ENCODE data around the gene RBP2. TPM values are rescaled to one million over a fixed set of nuclear protein-coding genes. Genes with fewer than 3 reads are reported as not detected.

The RBP2 gene
- total RNA-seq, 2 experiments from 2014 or later, result not detected

DNA sequence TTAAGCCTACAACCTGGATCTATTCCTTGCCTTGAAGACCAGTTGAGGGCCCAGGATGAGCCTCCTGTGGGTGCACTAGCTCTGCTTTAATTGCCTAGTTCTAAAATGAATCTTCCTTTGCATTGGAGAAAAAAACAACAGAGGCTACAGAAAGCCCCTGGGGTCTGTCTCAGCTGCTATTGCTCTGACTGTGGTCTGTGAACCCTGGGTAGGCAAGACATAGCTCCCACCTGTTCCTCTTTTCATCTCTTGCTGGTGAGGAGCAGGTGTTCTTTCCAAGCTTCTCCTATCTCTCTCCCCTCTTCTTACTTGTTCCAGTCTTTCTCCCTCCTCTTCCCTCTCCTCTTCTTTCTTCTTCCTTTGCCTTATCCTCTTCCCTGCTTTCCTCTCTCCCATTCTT is 28.8 kb downstream of the RBP2 start:
- CTCF ChIA-PET (ENCODE audit: unreplicated experiment), result no interaction called here
- intact Hi-C loops (cut with micrococcal nuclease; ENCODE audit: unreplicated experiment), result no loop called here
- no peaks in the 10 kb centered on the region for H3K9me3 ChIP-seq (ENCODE audit: low read length)
- no peak for DNase-seq (ENCODE audit: low spot score)
- H4K20me1 ChIP-seq (ENCODE audit: insufficient read depth, low read length), result no peaks in the 10 kb centered on the region; the same call in 1 of the 2 replicates
- no peaks in the 10 kb centered on the region for H3K9me2 ChIP-seq (ENCODE audit: insufficient read depth, low read length)
- no peaks in the 10 kb centered on the region for H3K36me3 ChIP-seq (ENCODE audit: insufficient read depth, low read length)
- BruUV-seq (replicated peaks), result no TSS peak
- no peak overlapping the region for H3K27ac ChIP-seq (ENCODE audit: low read depth, low read length, poor library complexity, severe bottlenecking)
- TF ChIP-seq, protein P1, sequence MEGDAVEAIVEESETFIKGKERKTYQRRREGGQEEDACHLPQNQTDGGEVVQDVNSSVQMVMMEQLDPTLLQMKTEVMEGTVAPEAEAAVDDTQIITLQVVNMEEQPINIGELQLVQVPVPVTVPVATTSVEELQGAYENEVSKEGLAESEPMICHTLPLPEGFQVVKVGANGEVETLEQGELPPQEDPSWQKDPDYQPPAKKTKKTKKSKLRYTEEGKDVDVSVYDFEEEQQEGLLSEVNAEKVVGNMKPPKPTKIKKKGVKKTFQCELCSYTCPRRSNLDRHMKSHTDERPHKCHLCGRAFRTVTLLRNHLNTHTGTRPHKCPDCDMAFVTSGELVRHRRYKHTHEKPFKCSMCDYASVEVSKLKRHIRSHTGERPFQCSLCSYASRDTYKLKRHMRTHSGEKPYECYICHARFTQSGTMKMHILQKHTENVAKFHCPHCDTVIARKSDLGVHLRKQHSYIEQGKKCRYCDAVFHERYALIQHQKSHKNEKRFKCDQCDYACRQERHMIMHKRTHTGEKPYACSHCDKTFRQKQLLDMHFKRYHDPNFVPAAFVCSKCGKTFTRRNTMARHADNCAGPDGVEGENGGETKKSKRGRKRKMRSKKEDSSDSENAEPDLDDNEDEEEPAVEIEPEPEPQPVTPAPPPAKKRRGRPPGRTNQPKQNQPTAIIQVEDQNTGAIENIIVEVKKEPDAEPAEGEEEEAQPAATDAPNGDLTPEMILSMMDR (conservative IDR thresholded peaks at IDR 0.05; ENCODE audit: low read length), result no peak
- TF ChIP-seq EZH2phosphoT487 (IDR thresholded peaks at IDR 0.05; ENCODE audit: borderline replicate concordance, low read depth, low read length), result no peak
- no peaks in the 10 kb centered on the region for H3K4me1 ChIP-seq (ENCODE audit: insufficient read depth, low read length, poor library complexity, severe bottlenecking)
- POLR2A ChIA-PET, result no interaction called here
- no peaks in the 10 kb centered on the region for H3K79me2 ChIP-seq (ENCODE audit: insufficient read depth, low read depth, low read length)
- no peak overlapping the region for H3K4me2 ChIP-seq (ENCODE audit: low read length)
- no peak overlapping the region for H3K4me3 ChIP-seq (ENCODE audit: low read depth, low read length, poor library complexity, severe bottlenecking)
- no peak overlapping the region for H2AFZ ChIP-seq (ENCODE audit: low read length)

DNA sequence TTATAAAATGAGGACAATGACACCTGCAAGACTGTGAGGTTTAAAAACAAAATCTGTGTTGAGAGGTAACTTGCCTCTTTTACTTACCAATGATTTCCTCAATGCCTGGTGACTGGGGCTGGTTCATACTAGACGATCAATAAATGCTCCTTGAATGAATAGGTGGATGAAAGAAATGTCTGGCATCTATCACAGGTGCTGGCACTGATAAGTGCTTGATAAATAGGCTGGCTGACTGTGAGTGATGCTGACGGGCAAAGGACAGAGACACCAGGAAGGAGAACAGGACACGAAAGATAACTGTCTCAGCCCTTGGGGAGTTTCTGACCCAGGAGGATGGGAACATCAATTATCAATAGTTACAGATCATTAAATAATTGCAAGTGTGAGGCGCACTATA is 31.9 kb downstream of the RBP2 start:
- BruUV-seq (replicated peaks), result no TSS peak
- Histone ChIP-seq H3K4me1 (ENCODE audit: insufficient read depth, low read length, poor library complexity, severe bottlenecking) (no peaks in the 10 kb centered on the region), H3K4me3 (ENCODE audit: low read depth, low read length, poor library complexity, severe bottlenecking) (no peak overlapping the region), H3K9me2 (ENCODE audit: insufficient read depth, low read length) (no peaks in the 10 kb centered on the region), H4K20me1 (ENCODE audit: insufficient read depth, low read length) (no peaks in the 10 kb centered on the region; the same call in 1 of the 2 replicates), H3K27ac (ENCODE audit: low read depth, low read length, poor library complexity, severe bottlenecking) (no peak overlapping the region), H3K9me3 (ENCODE audit: low read length) (no peaks in the 10 kb centered on the region), H2AFZ (ENCODE audit: low read length) (no peak overlapping the region), H3K36me3 (ENCODE audit: insufficient read depth, low read length) (no peaks in the 10 kb centered on the region), H3K4me2 (ENCODE audit: low read length) (no peak overlapping the region), H3K79me2 (ENCODE audit: insufficient read depth, low read depth, low read length) (no peaks in the 10 kb centered on the region)
- ChIA-PET CTCF (ENCODE audit: unreplicated experiment) (no interaction called here), POLR2A (no interaction called here)
- TF ChIP-seq, protein P1 (conservative IDR thresholded peaks at IDR 0.05; ENCODE audit: low read length), result no peak
- TF ChIP-seq EZH2phosphoT487 (IDR thresholded peaks at IDR 0.05; ENCODE audit: borderline replicate concordance, low read depth, low read length), result no peak
- DNase-seq (ENCODE audit: low spot score), result no peak
- intact Hi-C loops (cut with micrococcal nuclease; ENCODE audit: unreplicated experiment), result no loop called here

DNA sequence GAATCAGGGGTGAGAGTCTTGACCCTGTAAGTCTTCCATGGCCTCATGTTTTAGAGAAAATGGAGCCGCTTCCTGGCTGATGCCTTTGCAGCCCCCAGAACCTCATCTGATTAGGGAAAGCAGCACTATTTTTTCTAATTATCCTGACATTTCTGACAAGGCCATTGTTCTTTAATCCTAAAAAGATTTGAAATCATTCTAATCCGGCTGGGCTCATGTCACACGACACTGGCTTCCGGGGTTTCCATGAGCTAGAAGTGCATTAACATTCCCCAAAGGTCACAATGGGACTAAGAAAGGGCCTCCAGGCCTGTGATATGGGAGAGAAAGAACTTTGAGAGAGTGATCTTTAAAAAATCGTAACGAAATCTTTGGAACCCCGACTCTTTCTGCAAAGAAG is 33.1 kb downstream of the RBP2 start:
- H3K4me2 ChIP-seq (ENCODE audit: low read length), result no peak overlapping the region
- TF ChIP-seq EZH2phosphoT487 (IDR thresholded peaks at IDR 0.05; ENCODE audit: borderline replicate concordance, low read depth, low read length), result no peak
- TF ChIP-seq, protein P1 (conservative IDR thresholded peaks at IDR 0.05; ENCODE audit: low read length), result no peak
- H3K79me2 ChIP-seq (ENCODE audit: insufficient read depth, low read depth, low read length), result no peaks in the 10 kb centered on the region
- no peak for DNase-seq (ENCODE audit: low spot score)
- H3K36me3 ChIP-seq (ENCODE audit: insufficient read depth, low read length), result no peaks in the 10 kb centered on the region
- no TSS peak for BruUV-seq (replicated peaks)
- no peak overlapping the region for H2AFZ ChIP-seq (ENCODE audit: low read length)
- H3K4me1 ChIP-seq (ENCODE audit: insufficient read depth, low read length, poor library complexity, severe bottlenecking), result no peaks in the 10 kb centered on the region
- no peak overlapping the region for H3K27ac ChIP-seq (ENCODE audit: low read depth, low read length, poor library complexity, severe bottlenecking)
- POLR2A ChIA-PET, result no interaction called here
- no peak overlapping the region for H3K4me3 ChIP-seq (ENCODE audit: low read depth, low read length, poor library complexity, severe bottlenecking)
- CTCF ChIA-PET (ENCODE audit: unreplicated experiment), result no interaction called here
- no peaks in the 10 kb centered on the region for H3K9me3 ChIP-seq (ENCODE audit: low read length)
- no peaks in the 10 kb centered on the region; the same call in 1 of the 2 replicates for H4K20me1 ChIP-seq (ENCODE audit: insufficient read depth, low read length)
- intact Hi-C loops (cut with micrococcal nuclease; ENCODE audit: unreplicated experiment), result no loop called here
- no peaks in the 10 kb centered on the region for H3K9me2 ChIP-seq (ENCODE audit: insufficient read depth, low read length)

All from OCI-LY7 (cell line).